NCI-H1092 (cell line): ENCODE data around the gene TNFSF11.

Experiments used
- DNase-seq: peaks from one replicate; lab custom pipeline; 2025; lab: John Stamatoyannopoulos, UW

The TNFSF11 gene

DNA sequence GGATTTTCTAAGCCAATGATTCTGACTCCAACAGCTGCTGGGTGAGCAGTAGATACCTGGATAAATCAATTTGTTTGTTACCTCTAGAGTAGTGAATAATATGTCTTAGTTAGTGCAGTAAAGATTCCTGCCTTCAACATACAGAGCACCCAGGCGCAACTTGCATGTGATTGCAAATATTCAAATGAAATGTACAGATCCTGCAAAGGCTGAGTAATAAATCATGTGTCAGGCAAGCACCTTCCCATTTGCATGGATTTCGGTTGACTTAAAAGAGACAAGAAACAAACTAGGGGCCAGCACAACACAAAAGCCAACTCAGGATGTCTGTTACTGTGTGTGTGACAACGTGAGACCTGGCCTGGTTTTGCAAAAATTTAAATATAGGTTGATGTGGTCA is 79.7 kb downstream of the TNFSF11 start:
- DNase-seq, result no peak

DNA sequence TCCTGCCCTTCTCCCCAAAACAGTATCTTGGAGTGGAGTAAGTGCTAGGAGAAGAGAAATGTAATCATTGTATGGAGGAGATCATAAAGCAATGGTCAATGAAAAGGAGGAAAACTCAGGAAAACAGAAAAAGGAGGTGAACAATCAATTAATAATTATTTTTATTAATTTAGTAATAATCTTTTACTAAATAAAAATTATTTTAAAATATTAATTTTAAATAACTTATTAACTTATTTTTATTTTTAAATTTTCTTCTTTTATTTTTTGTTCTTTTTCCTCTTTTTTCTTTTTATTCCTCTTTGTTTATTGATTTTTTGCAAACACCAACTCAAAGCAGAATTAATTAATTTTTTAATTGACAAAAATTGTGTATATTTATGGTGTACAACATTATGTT is 80.3 kb downstream of the TNFSF11 start:
- no peak for DNase-seq

DNA sequence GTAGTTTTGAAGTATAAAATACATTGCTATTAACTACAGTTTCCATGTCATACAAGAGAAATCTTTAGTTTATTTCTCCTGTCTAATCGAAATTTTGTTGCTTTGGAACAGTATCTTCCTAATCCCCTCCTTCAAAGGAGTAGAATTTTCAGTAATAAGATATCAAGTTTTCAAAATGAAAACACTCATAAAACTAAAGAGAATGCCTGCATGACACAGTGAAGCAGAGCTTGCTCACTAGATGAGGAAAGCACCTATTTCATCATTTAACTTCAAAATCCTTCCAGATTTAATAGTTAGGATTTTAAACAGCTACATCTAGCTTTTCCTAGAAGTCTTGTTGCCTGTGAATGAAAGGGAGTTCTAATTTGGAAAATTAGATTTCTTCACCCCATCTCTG is 80.8 kb downstream of the TNFSF11 start:
- DNase-seq, result no peak

DNA sequence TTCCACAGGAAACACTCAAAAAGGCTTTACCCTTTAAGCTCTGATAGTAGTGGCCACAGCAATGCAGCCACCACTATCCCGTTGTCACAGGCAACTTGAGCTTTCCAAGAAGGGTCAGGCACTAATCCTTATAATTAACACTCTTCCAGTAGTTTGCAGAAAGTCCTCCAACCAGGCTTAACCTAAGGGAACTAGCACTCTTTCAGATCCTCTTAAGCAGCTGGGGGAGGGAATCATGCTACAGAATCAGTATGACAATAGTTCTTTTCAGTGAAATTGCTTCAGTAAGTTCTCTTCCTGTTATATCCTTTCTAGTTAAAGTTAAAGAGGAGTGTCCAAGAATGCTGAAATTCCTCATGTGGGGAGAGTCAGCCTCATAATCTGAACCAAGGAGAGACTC is 82.2 kb downstream of the TNFSF11 start:
- no peak for DNase-seq

DNA sequence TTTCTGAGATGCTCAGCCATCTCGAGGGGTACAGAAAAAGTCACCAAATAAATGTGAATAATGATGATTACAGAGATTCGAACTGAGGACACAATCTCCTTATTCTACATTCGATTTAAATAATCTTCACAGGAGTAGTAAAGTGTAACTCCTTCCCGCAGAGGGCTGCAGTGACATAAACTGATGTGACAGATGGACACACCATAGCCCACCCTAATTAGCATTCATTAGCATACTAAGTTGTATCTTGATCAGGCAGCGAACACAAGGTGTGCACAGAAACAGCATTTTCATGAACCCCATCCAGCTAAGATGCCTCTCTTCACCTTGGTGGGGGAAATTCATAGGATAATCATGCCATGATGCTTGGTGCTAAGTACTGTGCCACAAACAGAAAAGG is 83.0 kb downstream of the TNFSF11 start:
- DNase-seq, result no peak
